GM12878 (cell line): Measurements from ENCODE around the gene CD53. TPM values are rescaled to one million over a fixed set of nuclear protein-coding genes. Genes with fewer than 3 reads are reported as not detected.

Experiments
- ATAC-seq: fragments of 200-7000 bp; cut with Tn5 transposase; 3 replicates; pipeline ENCODE4 v1.9.1; 2020; ENCODE audit warnings: mild to moderate bottlenecking, moderate library complexity
- BruUV-seq: library from RNA; stranded (reverse); fragments of 400-500 nt; replicated peaks from 2 replicates; lab custom pipeline; 2021; lab: Mats Ljungman, UMichigan
- CTCF ChIA-PET: fragments of 300-600 bp; sonication (Branson Sonifier 250); formaldehyde crosslinking; extraction: SDS; loops from one replicate; lab custom pipeline; 2021; ENCODE audit warnings: inconsistent platforms; lab: Yijun Ruan, JAX
- POLR2A ChIA-PET: fragments of 350-600 bp; formaldehyde crosslinking; extraction: SDS; loops from one replicate; lab custom pipeline; 2021; ENCODE audit warnings: inconsistent platforms; lab: Charles Lee
- RAD21 ChIA-PET: fragments of 300-600 bp; sonication (Branson Sonifier 250); formaldehyde crosslinking; loops from one replicate; lab custom pipeline; 2023; ENCODE audit warnings: antibody characterized with exemption; ENCODE audit not compliant: unreplicated experiment; lab: Charles Lee
- SMC1A ChIA-PET: fragments of 300-600 bp; sonication (Branson Sonifier 250); formaldehyde crosslinking; loops from one replicate; lab custom pipeline; 2023; ENCODE audit not compliant: unreplicated experiment, uncharacterized antibody; lab: Charles Lee
- DNase-seq: peaks from one replicate; pipeline ENCODE4 v3.0.0-alpha.2; 2011; ENCODE audit warnings: low read depth, low spot score
- FAIRE-seq: peaks from 3 replicates; lab custom pipeline; 2011; peaks lifted over from hg19 to GRCh38; lab: Jason Lieb, UNC
- H2AFZ ChIP-seq: 2 replicates; pipeline ENCODE4 v1.6.0; 2011; ENCODE audit warnings: low read depth, low read length, control low read depth; ENCODE audit not compliant: control insufficient read depth
- H3K27ac ChIP-seq: 2 replicates; pipeline ENCODE4 v1.5.1; 2011; ENCODE audit warnings: control low read depth; ENCODE audit not compliant: control insufficient read depth, insufficient read depth
- H3K27me3 ChIP-seq, 2 experiments: replicated peaks in 1 of 2; 2 replicates each; pipeline versions ENCODE4 v1.6.0 to v1.6.1; 2011; ENCODE audit warnings: low read length in 1 of 2; ENCODE audit not compliant: control insufficient read depth in 2 of 2, insufficient read depth in 2 of 2
- H3K36me3 ChIP-seq, 2 experiments: 2 replicates each; pipeline ENCODE4 v1.5.1; 2011; ENCODE audit warnings: low read length in 1 of 2; ENCODE audit not compliant: control insufficient read depth in 2 of 2, insufficient read depth in 2 of 2
- H3K4me1 ChIP-seq: 2 replicates; pipeline ENCODE4 v1.6.1; 2011; ENCODE audit warnings: mild to moderate bottlenecking, low read length, moderate library complexity, mixed read lengths; ENCODE audit not compliant: control insufficient read depth, insufficient read depth
- H3K4me2 ChIP-seq: 2 replicates; pipeline ENCODE4 v1.6.0; 2011; ENCODE audit warnings: control low read depth; ENCODE audit not compliant: control insufficient read depth, insufficient read depth
- H3K4me3 ChIP-seq: fragments of 200-600 bp; sonication (generic); 2 replicates; pipeline ENCODE4 v1.5.1; 2016
- H3K79me2 ChIP-seq: 2 replicates; pipeline ENCODE4 v1.6.0; 2011; ENCODE audit warnings: low read length; ENCODE audit not compliant: control insufficient read depth, insufficient read depth
- H3K9ac ChIP-seq: 2 replicates; pipeline ENCODE4 v1.8.0; 2011; ENCODE audit warnings: low read length, control low read depth, mixed read lengths; ENCODE audit not compliant: control insufficient read depth, insufficient read depth
- H3K9me3 ChIP-seq: replicated peaks from 3 replicates; pipeline ENCODE4 v1.5.1; 2011; ENCODE audit warnings: mild to moderate bottlenecking, low read length; ENCODE audit not compliant: control insufficient read depth, insufficient read depth
- H4K20me1 ChIP-seq: 2 replicates; pipeline ENCODE4 v1.6.0; 2011; ENCODE audit not compliant: control insufficient read depth, insufficient read depth
- ASH2L ChIP-seq: fragments of 300-600, 200-600 bp; sonication (generic); IDR thresholded peaks from 2 replicates; pipeline ENCODE4 v1.6.1; 2017; ENCODE audit warnings: low read depth, mild to moderate bottlenecking, borderline replicate concordance
- BACH1 ChIP-seq: fragments of 450-650 bp; IDR thresholded peaks from 2 replicates; pipeline ENCODE4 v1.6.1; 2017; ENCODE audit warnings: mild to moderate bottlenecking, borderline replicate concordance
- CUX1 ChIP-seq: IDR thresholded peaks from 2 replicates; pipeline ENCODE4 v1.6.1; 2012; ENCODE audit warnings: improper control_type of control experiment, low read depth, low read length; ENCODE audit not compliant: insufficient replicate concordance
- EED ChIP-seq: sonication (generic); IDR thresholded peaks from 2 replicates; pipeline ENCODE4 v1.6.1; 2016; ENCODE audit warnings: antibody characterized with exemption, low read depth
- GABPA ChIP-seq: IDR thresholded peaks from 2 replicates; pipeline ENCODE4 v1.6.1; 2014; ENCODE audit warnings: antibody characterized with exemption, low read depth, mild to moderate bottlenecking, inconsistent platforms
- MTA2 ChIP-seq: fragments of 450-650 bp; IDR thresholded peaks from 2 replicates; pipeline ENCODE4 v1.6.1; 2016; ENCODE audit warnings: low read depth, mild to moderate bottlenecking, moderate library complexity
- NFXL1 ChIP-seq: fragments of 450-650 bp; IDR thresholded peaks from 2 replicates; pipeline ENCODE4 v1.6.1; 2017; ENCODE audit warnings: antibody characterized with exemption, mild to moderate bottlenecking, borderline replicate concordance
- NR2F1 ChIP-seq: fragments of 450-650 bp; conservative IDR thresholded peaks from 2 replicates; pipeline ENCODE4 v1.6.1; 2017; ENCODE audit warnings: mild to moderate bottlenecking
- POLR2A ChIP-seq: IDR thresholded peaks from 2 replicates; pipeline ENCODE4 v1.6.1; 2011; ENCODE audit warnings: low read depth, mild to moderate bottlenecking, low read length
- TAF1 ChIP-seq: IDR thresholded peaks from 2 replicates; pipeline ENCODE4 v1.6.1; 2011; ENCODE audit warnings: mild to moderate bottlenecking, low read depth, low read length, borderline replicate concordance
- TBL1XR1 ChIP-seq: IDR thresholded peaks from 2 replicates; pipeline ENCODE4 v1.6.1; 2012; ENCODE audit warnings: low read depth, low read length, improper control_type of control experiment
- YY1 ChIP-seq: IDR thresholded peaks from 2 replicates; pipeline ENCODE4 v1.6.1; 2011; ENCODE audit warnings: low read depth, mild to moderate bottlenecking, low read length
- ZNF622 ChIP-seq: fragments of 450-650 bp; IDR thresholded peaks from 2 replicates; pipeline ENCODE4 v1.6.1; 2017; ENCODE audit warnings: mild to moderate bottlenecking, inconsistent platforms
- WGBS: methylation state at CpG from one replicate; pipeline ENCODE4 v1.1.6; 2016; ENCODE audit warnings: low lambda C conversion rate; ENCODE audit not compliant: insufficient replicate concordance, insufficient coverage; ENCODE audit errors: missing lambda C conversion rate; 5-methylcytosine and 5-hydroxymethylcytosine counted together
- in situ Hi-C: fragments of 300-500 bp; cut with MboI; formaldehyde crosslinking; loops from 9 replicates; pipeline ENCODE4 v1.14.3; 2018; ENCODE audit warnings: mixed read lengths
- intact Hi-C: fragments of 100-400 bp; cut with micrococcal nuclease; formaldehyde crosslinking; loops from one replicate; pipeline ENCODE4 v1.14.2; 2022; ENCODE audit not compliant: unreplicated experiment
- polyA plus RNA-seq, 11 experiments: library from polyadenylated mRNA; depleted of rRNA in 4 of 11; unstranded in 6 of 11; stranded (reverse) in 5 of 11; fragments of >200 nt; fragmentation: Nextera tagmentation in 4 of 11; fragmentation: Illumina TruSeq in 1 of 11; extraction: Ambion mirVana in 4 of 11; extraction: Trizol in 1 of 11; gene quantifications; 1 replicate in 1 of 11; 2 replicates in 10 of 11; pipeline versions ENCODE4 v1.2.1 to v1.2.3, GENCODE V29; 2011 to 2016; ENCODE audit warnings: inconsistent platforms in 2 of 11, missing spikeins in 2 of 11, low read depth in 1 of 11
- total RNA-seq, 4 experiments: library from RNA; depleted of rRNA in 3 of 4; stranded (reverse); fragments of >200 nt in 3 of 4; fragmentation: Illumina TruSeq in 1 of 4; extraction: Trizol in 1 of 4; gene quantifications; 2 replicates each; pipeline versions ENCODE4 v1.2.1 to v1.2.3, GENCODE V29; 2013 to 2021
- TF ChIP-seq, protein P1 (sequence below): fragments of 450-650 bp; IDR thresholded peaks from 2 replicates; pipeline ENCODE4 v1.6.1; 2016; ENCODE audit warnings: mild to moderate bottlenecking

CD53 gene
- total and polyA plus RNA-seq, 10 of the 15 experiments (the other 5 are each of a cell fraction or from before 2014, with no cell fraction given), result 350 to 1,389 (median 538) TPM

- Histone ChIP-seq H3K36me3 (no peaks in the 10 kb centered on the region), H3K9ac (0 out of 2 replicates have a peak overlapping the region, but pooled peaks have one; percentile 10), H3K4me2 (peak overlapping the region; percentile 70), H3K4me3 (no peak overlapping the region), H3K27ac (peak overlapping the region; percentile 57; the same call in 1 of the 2 replicates), H2AFZ (peak overlapping the region; percentile 90), H4K20me1 (no peaks in the 10 kb centered on the region), H3K9me3 (peaks cover 2% of the 10 kb centered on the region; the same call in 2 of the 3 replicates), H3K27me3 (no peaks in the 10 kb centered on the region), H3K79me2 (no peaks in the 10 kb centered on the region), H3K4me1 (peaks cover 5% of the 10 kb centered on the region; the same call in 1 of the 2 replicates)
- CTCF ChIA-PET, result interaction anchor here (1.1 kb wide), 1 partner anchor 76 kb away, joined by 3 read pairs; no protein-coding TSS in a partner anchor
- FAIRE-seq (peak; percentile 87), DNase-seq (no peak), ATAC-seq (peak; percentile 93)
- WGBS, result 0% methylated on average over 2 of the region's 2 CpGs
- in situ Hi-C loops (no loop called here), intact Hi-C loops (no loop called here)
- no TSS peak for BruUV-seq
- POLR2A ChIA-PET, result no interaction called here
- RAD21 ChIA-PET, result interaction anchor here (0.6 to 1.1 kb wide), 2 partner anchors 45 to 78 kb away, joined by 3 to 4 read pairs; no protein-coding TSS in a partner anchor
- SMC1A ChIA-PET, result interaction anchor here (1.2 to 1.6 kb wide), 2 partner anchors 12 to 44 kb away, joined by 3 to 4 read pairs; no protein-coding TSS in a partner anchor
- TF ChIP-seq, protein P1, sequence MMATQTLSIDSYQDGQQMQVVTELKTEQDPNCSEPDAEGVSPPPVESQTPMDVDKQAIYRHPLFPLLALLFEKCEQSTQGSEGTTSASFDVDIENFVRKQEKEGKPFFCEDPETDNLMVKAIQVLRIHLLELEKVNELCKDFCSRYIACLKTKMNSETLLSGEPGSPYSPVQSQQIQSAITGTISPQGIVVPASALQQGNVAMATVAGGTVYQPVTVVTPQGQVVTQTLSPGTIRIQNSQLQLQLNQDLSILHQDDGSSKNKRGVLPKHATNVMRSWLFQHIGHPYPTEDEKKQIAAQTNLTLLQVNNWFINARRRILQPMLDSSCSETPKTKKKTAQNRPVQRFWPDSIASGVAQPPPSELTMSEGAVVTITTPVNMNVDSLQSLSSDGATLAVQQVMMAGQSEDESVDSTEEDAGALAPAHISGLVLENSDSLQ, result no peak
- TF ChIP-seq POLR2A (0 out of 2 replicates have a peak, but pooled peaks have one; percentile 21), TBL1XR1 (no peak), YY1 (0 out of 2 replicates have a peak, but pooled peaks have one; percentile 65), NFXL1 (no peak), GABPA (no peak), MTA2 (no peak), EED (0 out of 2 replicates have a peak, but pooled peaks have one; percentile 28), TAF1 (peak; percentile 16; the same call in 1 of the 2 replicates), ASH2L (no peak), ZNF622 (no peak), NR2F1 (no peak), BACH1 (peak; percentile 85), CUX1 (no peak)
These were observed 43.8 kb downstream of the CD53 start for GRCh38 chr1:110916669-110917306.
